ENCODE data around the gene ANXA5. TPM values are rescaled to one million over a fixed set of nuclear protein-coding genes. Genes with fewer than 3 reads are reported as not detected.
A peak's percentile ranks its signal among the peaks of the same experiment; 100 is the strongest.
"Not testable (repeated sequence)": the region's sequence is repeated elsewhere in the genome, so short reads cannot be mapped to it uniquely, and the experiment has no call there.

ANXA5 gene
- total and polyA plus RNA-seq, 9 of the 15 experiments (the other 6 are each of a cell fraction or from before 2014, with no cell fraction given), result 49.9 to 131 (median 84.5) TPM

DNA sequence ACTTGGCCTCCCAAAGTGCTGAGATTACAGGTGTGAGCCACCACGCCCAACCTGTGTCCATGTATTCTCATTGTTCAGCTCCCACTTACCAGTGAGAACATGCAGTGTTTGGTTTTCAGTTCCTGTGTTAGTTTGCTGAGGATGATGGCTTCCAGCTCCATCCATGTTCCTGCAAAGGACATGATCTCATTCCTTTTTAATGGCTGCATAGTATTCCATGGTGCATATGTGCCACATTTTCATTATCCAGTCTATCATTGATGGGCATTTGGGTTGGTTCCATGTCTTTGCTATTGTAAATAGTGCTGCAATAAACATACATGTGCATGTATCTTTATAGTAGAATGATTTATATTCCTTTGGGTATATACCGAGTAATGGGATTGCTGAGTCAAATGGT is 33.0 kb upstream of the ANXA5 start:
- H3K9me3 ChIP-seq (replicated peaks; ENCODE audit: control insufficient read depth, insufficient read depth, low read depth, low read length); H3K79me2 ChIP-seq (ENCODE audit: control insufficient read depth, insufficient read depth, low read length); ATAC-seq; H3K9me1 ChIP-seq (ENCODE audit: control insufficient read depth, insufficient read depth, low read length); H2AFZ ChIP-seq (ENCODE audit: low read depth, low read length); H3K4me1 ChIP-seq (replicated peaks in 1 of 2; ENCODE audit: control insufficient read depth in 2 of 2, insufficient read depth in 2 of 2, low read length in 2 of 2); H3K4me2 ChIP-seq (ENCODE audit: insufficient read depth, low read length); H3K9ac ChIP-seq (ENCODE audit: insufficient read depth in 1 of 2, low read depth in 2 of 2, low read length in 2 of 2); DNase-seq (ENCODE audit: extremely low read depth in 1 of 4, low spot score in 3 of 4); CTCF ChIA-PET (ENCODE audit: low intra/inter-chr PET ratio); H3K27ac ChIP-seq (ENCODE audit: extremely low read depth, low read depth, low read length); POLR2A ChIA-PET; H3K4me3 ChIP-seq; H3K36me3 ChIP-seq (ENCODE audit: control insufficient read depth, insufficient read depth, low read length); BruUV-seq (replicated peaks); FAIRE-seq; H4K20me1 ChIP-seq (replicated peaks; ENCODE audit: control insufficient read depth, insufficient read depth, low read length): not testable (repeated sequence)
- H3K27me3 ChIP-seq (ENCODE audit: control insufficient read depth in 2 of 2, insufficient read depth in 2 of 2, low read length in 2 of 2), result peaks cover 9 to 17% of the 10 kb centered on the region in 2 experiments; a peak in 4 of 5 replicates
- intact Hi-C loops (cut with micrococcal nuclease), result loop anchor here (5.0 to 10.0 kb wide), 4 partner anchors 72 to 1657 kb away; no protein-coding TSS in a partner anchor
- 54% methylated on average over 2 of the region's 2 CpGs for WGBS (ENCODE audit: insufficient coverage, low coverage, missing lambda C conversion rate)
- peak; percentile 90 for TF ChIP-seq ZNF146 (CRISPR knock-in tag; IDR thresholded peaks at IDR 0.05; ENCODE audit: unreplicated experiment)
- in situ Hi-C loops (cut with MboI), result loop anchor here (10.0 kb wide), 1 partner anchor 245 kb away; no protein-coding TSS in a partner anchor

DNA sequence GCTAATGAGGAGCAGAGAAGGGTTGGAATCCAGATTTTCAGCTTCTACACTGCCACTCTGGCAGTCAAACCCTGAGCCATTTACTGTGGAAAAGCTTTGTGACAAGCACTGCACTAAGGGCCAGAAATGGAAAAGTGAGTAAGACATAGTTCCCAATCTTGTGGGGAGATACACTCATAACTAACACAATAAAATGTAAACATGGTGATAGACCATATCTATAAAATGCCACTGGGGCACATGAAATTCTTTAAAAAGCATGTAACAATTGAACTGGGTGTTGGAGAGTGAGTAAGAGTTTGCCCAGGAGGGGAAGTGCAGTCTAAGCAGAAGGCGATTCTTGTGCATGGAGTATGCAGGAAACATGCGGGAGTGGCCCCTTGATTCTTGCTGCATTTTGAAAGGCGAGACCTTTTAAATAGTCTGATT is 32.0 kb upstream of the ANXA5 start:
- H3K4me1 ChIP-seq (replicated peaks in 1 of 2; ENCODE audit: control insufficient read depth in 2 of 2, insufficient read depth in 2 of 2, low read length in 2 of 2), result no peaks in the 10 kb centered on the region
- no peak overlapping the region for H3K4me2 ChIP-seq (ENCODE audit: insufficient read depth, low read length)
- no peak overlapping the region for H3K9ac ChIP-seq (ENCODE audit: insufficient read depth in 1 of 2, low read depth in 2 of 2, low read length in 2 of 2)
- no peaks in the 10 kb centered on the region for H3K79me2 ChIP-seq (ENCODE audit: control insufficient read depth, insufficient read depth, low read length)
- in situ Hi-C loops (cut with MboI), result no loop called here
- 4% methylated on average over 3 of the region's 3 CpGs for WGBS (ENCODE audit: insufficient coverage, low coverage, missing lambda C conversion rate)
- POLR2A ChIA-PET, result no interaction called here
- H3K27ac ChIP-seq (ENCODE audit: extremely low read depth, low read depth, low read length), result no peak overlapping the region
- DNase-seq (ENCODE audit: extremely low read depth in 1 of 4, low spot score in 3 of 4) (no peak), ATAC-seq (no peak), FAIRE-seq (no peak)
- BruUV-seq (replicated peaks), result no TSS peak
- H4K20me1 ChIP-seq (replicated peaks; ENCODE audit: control insufficient read depth, insufficient read depth, low read length), result no peaks in the 10 kb centered on the region
- no peaks in the 10 kb centered on the region for H3K9me1 ChIP-seq (ENCODE audit: control insufficient read depth, insufficient read depth, low read length)
- H2AFZ ChIP-seq (ENCODE audit: low read depth, low read length), result no peak overlapping the region
- no peaks in the 10 kb centered on the region for H3K36me3 ChIP-seq (ENCODE audit: control insufficient read depth, insufficient read depth, low read length)
- intact Hi-C loops (cut with micrococcal nuclease), result loop anchor here (5.0 kb wide), 3 partner anchors 72 to 1657 kb away; no protein-coding TSS in a partner anchor
- peaks cover 13 to 17% of the 10 kb centered on the region in 2 experiments; a peak in 3 of 5 replicates for H3K27me3 ChIP-seq (ENCODE audit: control insufficient read depth in 2 of 2, insufficient read depth in 2 of 2, low read length in 2 of 2)
- H3K9me3 ChIP-seq (replicated peaks; ENCODE audit: control insufficient read depth, insufficient read depth, low read depth, low read length), result no peaks in the 10 kb centered on the region
- H3K4me3 ChIP-seq, result no peak overlapping the region
- CTCF ChIA-PET (ENCODE audit: low intra/inter-chr PET ratio), result no interaction called here
- TF ChIP-seq, protein P1, sequence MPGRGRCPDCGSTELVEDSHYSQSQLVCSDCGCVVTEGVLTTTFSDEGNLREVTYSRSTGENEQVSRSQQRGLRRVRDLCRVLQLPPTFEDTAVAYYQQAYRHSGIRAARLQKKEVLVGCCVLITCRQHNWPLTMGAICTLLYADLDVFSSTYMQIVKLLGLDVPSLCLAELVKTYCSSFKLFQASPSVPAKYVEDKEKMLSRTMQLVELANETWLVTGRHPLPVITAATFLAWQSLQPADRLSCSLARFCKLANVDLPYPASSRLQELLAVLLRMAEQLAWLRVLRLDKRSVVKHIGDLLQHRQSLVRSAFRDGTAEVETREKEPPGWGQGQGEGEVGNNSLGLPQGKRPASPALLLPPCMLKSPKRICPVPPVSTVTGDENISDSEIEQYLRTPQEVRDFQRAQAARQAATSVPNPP (IDR thresholded peaks at IDR 0.05; ENCODE audit: borderline replicate concordance, insufficient read depth, insufficient read length), result no peak
- no peak for TF ChIP-seq RBM39 (optimal IDR thresholded peaks at IDR 0.05; ENCODE audit: low read depth, low read length)
- no peak for TF ChIP-seq ZNF384 (IDR thresholded peaks at IDR 0.05; ENCODE audit: low read depth, low read length)
- no peak for TF ChIP-seq ZNF24 (IDR thresholded peaks at IDR 0.05)
- TF ChIP-seq, protein P2, sequence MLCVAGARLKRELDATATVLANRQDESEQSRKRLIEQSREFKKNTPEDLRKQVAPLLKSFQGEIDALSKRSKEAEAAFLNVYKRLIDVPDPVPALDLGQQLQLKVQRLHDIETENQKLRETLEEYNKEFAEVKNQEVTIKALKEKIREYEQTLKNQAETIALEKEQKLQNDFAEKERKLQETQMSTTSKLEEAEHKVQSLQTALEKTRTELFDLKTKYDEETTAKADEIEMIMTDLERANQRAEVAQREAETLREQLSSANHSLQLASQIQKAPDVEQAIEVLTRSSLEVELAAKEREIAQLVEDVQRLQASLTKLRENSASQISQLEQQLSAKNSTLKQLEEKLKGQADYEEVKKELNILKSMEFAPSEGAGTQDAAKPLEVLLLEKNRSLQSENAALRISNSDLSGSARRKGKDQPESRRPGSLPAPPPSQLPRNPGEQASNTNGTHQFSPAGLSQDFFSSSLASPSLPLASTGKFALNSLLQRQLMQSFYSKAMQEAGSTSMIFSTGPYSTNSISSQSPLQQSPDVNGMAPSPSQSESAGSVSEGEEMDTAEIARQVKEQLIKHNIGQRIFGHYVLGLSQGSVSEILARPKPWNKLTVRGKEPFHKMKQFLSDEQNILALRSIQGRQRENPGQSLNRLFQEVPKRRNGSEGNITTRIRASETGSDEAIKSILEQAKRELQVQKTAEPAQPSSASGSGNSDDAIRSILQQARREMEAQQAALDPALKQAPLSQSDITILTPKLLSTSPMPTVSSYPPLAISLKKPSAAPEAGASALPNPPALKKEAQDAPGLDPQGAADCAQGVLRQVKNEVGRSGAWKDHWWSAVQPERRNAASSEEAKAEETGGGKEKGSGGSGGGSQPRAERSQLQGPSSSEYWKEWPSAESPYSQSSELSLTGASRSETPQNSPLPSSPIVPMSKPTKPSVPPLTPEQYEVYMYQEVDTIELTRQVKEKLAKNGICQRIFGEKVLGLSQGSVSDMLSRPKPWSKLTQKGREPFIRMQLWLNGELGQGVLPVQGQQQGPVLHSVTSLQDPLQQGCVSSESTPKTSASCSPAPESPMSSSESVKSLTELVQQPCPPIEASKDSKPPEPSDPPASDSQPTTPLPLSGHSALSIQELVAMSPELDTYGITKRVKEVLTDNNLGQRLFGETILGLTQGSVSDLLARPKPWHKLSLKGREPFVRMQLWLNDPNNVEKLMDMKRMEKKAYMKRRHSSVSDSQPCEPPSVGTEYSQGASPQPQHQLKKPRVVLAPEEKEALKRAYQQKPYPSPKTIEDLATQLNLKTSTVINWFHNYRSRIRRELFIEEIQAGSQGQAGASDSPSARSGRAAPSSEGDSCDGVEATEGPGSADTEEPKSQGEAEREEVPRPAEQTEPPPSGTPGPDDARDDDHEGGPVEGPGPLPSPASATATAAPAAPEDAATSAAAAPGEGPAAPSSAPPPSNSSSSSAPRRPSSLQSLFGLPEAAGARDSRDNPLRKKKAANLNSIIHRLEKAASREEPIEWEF (CRISPR knock-in tag; IDR thresholded peaks at IDR 0.05), result no peak
- TF ChIP-seq ERF (CRISPR knock-in tag; IDR thresholded peaks at IDR 0.05), result no peak
- TF ChIP-seq, protein P3, sequence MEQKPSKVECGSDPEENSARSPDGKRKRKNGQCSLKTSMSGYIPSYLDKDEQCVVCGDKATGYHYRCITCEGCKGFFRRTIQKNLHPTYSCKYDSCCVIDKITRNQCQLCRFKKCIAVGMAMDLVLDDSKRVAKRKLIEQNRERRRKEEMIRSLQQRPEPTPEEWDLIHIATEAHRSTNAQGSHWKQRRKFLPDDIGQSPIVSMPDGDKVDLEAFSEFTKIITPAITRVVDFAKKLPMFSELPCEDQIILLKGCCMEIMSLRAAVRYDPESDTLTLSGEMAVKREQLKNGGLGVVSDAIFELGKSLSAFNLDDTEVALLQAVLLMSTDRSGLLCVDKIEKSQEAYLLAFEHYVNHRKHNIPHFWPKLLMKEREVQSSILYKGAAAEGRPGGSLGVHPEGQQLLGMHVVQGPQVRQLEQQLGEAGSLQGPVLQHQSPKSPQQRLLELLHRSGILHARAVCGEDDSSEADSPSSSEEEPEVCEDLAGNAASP (IDR thresholded peaks at IDR 0.05), result no peak
